ENCODE data around the gene CXorf65. TPM values are rescaled to one million over a fixed set of nuclear protein-coding genes. Genes with fewer than 3 reads are reported as not detected.

CXorf65 gene
- not detected for total RNA-seq
- long read RNA-seq = 0 reads

- DNase-seq (no peak), ATAC-seq (peak; percentile 35)
- intact Hi-C loops (cut with DNase I, micrococcal nuclease) = no loop called here
Observed at GRCh38 chrX:71106427-71106826, at the start of gene CXorf65. Gene CXorf65, minus strand, starts transcription at chrX:71106740. Its CDS starts 184 bp downstream, at chrX:71106556.

GRCh38 chrX:71154641-71155040 lies 48.1 kb upstream of the CXorf65 start:
- intact Hi-C loops (cut with DNase I, micrococcal nuclease) = no loop called here
- DNase-seq (no peak), ATAC-seq (no peak)

GRCh38 chrX:71154196-71154595 lies 47.7 kb upstream of the CXorf65 start:
- DNase-seq = no peak
- intact Hi-C loops (cut with DNase I, micrococcal nuclease) = no loop called here
- no peak for ATAC-seq

- intact Hi-C loops (cut with DNase I, micrococcal nuclease) = no loop called here
- DNase-seq (no peak), ATAC-seq (no peak)
Observed at GRCh38 chrX:71151366-71151765, 44.8 kb upstream of the CXorf65 start.

- ATAC-seq = no peak
- DNase-seq = no peak
- intact Hi-C loops (cut with DNase I, micrococcal nuclease) = no loop called here
Observed at GRCh38 chrX:71148278-71148663, 41.7 kb upstream of the CXorf65 start.

- ATAC-seq (no peak), DNase-seq (no peak)
- intact Hi-C loops (cut with DNase I, micrococcal nuclease) = no loop called here
Observed at GRCh38 chrX:71147496-71148277, 41.1 kb upstream of the CXorf65 start.

- intact Hi-C loops (cut with DNase I, micrococcal nuclease) = no loop called here
- ATAC-seq (peak; percentile 2), DNase-seq (no peak)
Observed at GRCh38 chrX:71144651-71145050, 38.1 kb upstream of the CXorf65 start, which contains the start of gene NLGN3. Gene NLGN3, plus strand, starts transcription at chrX:71144841. Its CDS starts 2,909 bp downstream, at chrX:71147750.

GRCh38 chrX:71143508-71143907 lies 37.0 kb upstream of the CXorf65 start:
- DNase-seq (peak in 1 of 2 donors; percentile 20), ATAC-seq (no peak)
- intact Hi-C loops (cut with DNase I, micrococcal nuclease) = no loop called here

GRCh38 chrX:71140440-71140839 lies 33.9 kb upstream of the CXorf65 start:
- no peak for DNase-seq
- no peak for ATAC-seq
- intact Hi-C loops (cut with DNase I, micrococcal nuclease) = no loop called here

GRCh38 chrX:71131510-71131909 lies 25.0 kb upstream of the CXorf65 start:
- DNase-seq (no peak), ATAC-seq (no peak)
- intact Hi-C loops (cut with DNase I, micrococcal nuclease) = no loop called here

GRCh38 chrX:71128915-71129765 lies 22.6 kb upstream of the CXorf65 start:
- ATAC-seq = peak; percentile 95
- intact Hi-C loops (cut with DNase I, micrococcal nuclease) = no loop called here
- DNase-seq = peak; percentile 51 to 72

- DNase-seq (no peak), ATAC-seq (no peak)
- intact Hi-C loops (cut with DNase I, micrococcal nuclease) = no loop called here
Observed at GRCh38 chrX:71128166-71128833, 21.8 kb upstream of the CXorf65 start.

- intact Hi-C loops (cut with DNase I, micrococcal nuclease) = no loop called here
- ATAC-seq (peak; percentile 57), DNase-seq (peak in 1 of 2 donors; percentile 29)
Observed at GRCh38 chrX:71118985-71119535, 12.5 kb upstream of the CXorf65 start.

GRCh38 chrX:71118032-71118984 lies 11.8 kb upstream of the CXorf65 start, which contains the start of gene MED12:
Gene MED12, plus strand, starts transcription at chrX:71118596. Its CDS starts 159 bp downstream, at chrX:71118755.
- peak; percentile 96 for ATAC-seq
- DNase-seq = peak; percentile 82 to 85
- intact Hi-C loops (cut with DNase I, micrococcal nuclease) = no loop called here

- intact Hi-C loops (cut with DNase I, micrococcal nuclease) = no loop called here
- ATAC-seq = no peak
- no peak for DNase-seq
Observed at GRCh38 chrX:71117358-71117757, 10.8 kb upstream of the CXorf65 start.

GRCh38 chrX:71111921-71112431 lies 5.4 kb upstream of the CXorf65 start:
- ATAC-seq (peak; percentile 38), DNase-seq (no peak)
- intact Hi-C loops (cut with DNase I, micrococcal nuclease) = no loop called here

GRCh38 chrX:71111141-71111843 lies 4.8 kb upstream of the CXorf65 start, which contains the start of gene IL2RG:
Gene IL2RG, minus strand, starts transcription at chrX:71111577. Its CDS starts 38 bp downstream, at chrX:71111539.
- DNase-seq (peak; percentile 54 to 64), ATAC-seq (peak; percentile 98)
- intact Hi-C loops (cut with DNase I, micrococcal nuclease) = no loop called here

Data from left colon (tissue), 2 donors.